Spleen (tissue), 11 donors: ENCODE results near the gene MEF2C. TPM values are rescaled to one million over a fixed set of nuclear protein-coding genes. Genes with fewer than 3 reads are reported as not detected.

Source experiments
- DNase-seq: peaks from one replicate; pipeline ENCODE4 v3.0.0-alpha.2; 2020
- H3K27ac ChIP-seq, 8 donors: fragments of 200-600 bp; sonication (generic) in 7 of 8; 1 replicate in 4 of 8; 2 replicates in 4 of 8; pipeline versions ENCODE4 v1.5.0 to v1.8.0; 2016 to 2021; ENCODE audit warnings: inconsistent platforms in 4 of 8, mild to moderate bottlenecking in 4 of 8, moderate library complexity in 1 of 8
- H3K27me3 ChIP-seq, 7 donors: fragments of 200-600 bp; sonication (generic) in 6 of 7; replicated peaks in 1 of 7; 1 replicate in 4 of 7; 2 replicates in 3 of 7; pipeline versions ENCODE4 v1.5.0 to v1.8.0; 2016 to 2021; ENCODE audit warnings: inconsistent platforms in 3 of 7, mild to moderate bottlenecking in 1 of 7
- H3K36me3 ChIP-seq, 6 donors: fragments of 200-600 bp; sonication (generic) in 5 of 6; 1 replicate in 4 of 6; 2 replicates in 2 of 6; pipeline versions ENCODE4 v1.5.0 to v1.8.0; 2016 to 2021; ENCODE audit warnings: inconsistent platforms in 2 of 6
- H3K4me1 ChIP-seq, 6 donors: fragments of 200-600 bp; sonication (generic) in 5 of 6; 1 replicate in 3 of 6; 2 replicates in 3 of 6; pipeline versions ENCODE4 v1.5.0 to v1.8.0; 2016 to 2021; ENCODE audit warnings: inconsistent platforms in 3 of 6
- H3K4me3 ChIP-seq, 8 donors: fragments of 200-600 bp; sonication (generic) in 7 of 8; 1 replicate in 4 of 8; 2 replicates in 4 of 8; pipeline versions ENCODE4 v1.5.0 to v1.8.0; 2016 to 2021; ENCODE audit warnings: inconsistent platforms in 4 of 8, mild to moderate bottlenecking in 4 of 8, moderate library complexity in 2 of 8
- H3K9me3 ChIP-seq, 8 donors: fragments of 200-600 bp; sonication (generic) in 7 of 8; 1 replicate in 4 of 8; 2 replicates in 4 of 8; pipeline versions ENCODE4 v1.5.0 to v1.8.0; 2016 to 2021; ENCODE audit warnings: inconsistent platforms in 4 of 8
- POLR2A ChIP-seq, 3 donors: fragments of 450-650 bp; IDR thresholded peaks; one replicate each; pipeline ENCODE4 v1.5.1; 2017; ENCODE audit warnings: antibody characterized with exemption in 3 of 3, mild to moderate bottlenecking in 1 of 3
- POLR2AphosphoS5 ChIP-seq, 3 donors: sonication (generic); formaldehyde crosslinking; IDR thresholded peaks; one replicate each; pipeline ENCODE4 v1.5.1; 2017; ENCODE audit warnings: antibody characterized with exemption in 3 of 3
- WGBS, 5 donors: extraction: QIAGEN DNeasy Blood & Tissue Kit in 3 of 5; methylation state at CpG; one replicate each; pipeline versions ENCODE4 v1.1.5 to v1.1.7; 2013 to 2018; 5-methylcytosine and 5-hydroxymethylcytosine counted together
- intact Hi-C: fragments of 100-400 bp; cut with DNase I; formaldehyde crosslinking; loops from one replicate; pipeline ENCODE4 v1.15.0; 2023; ENCODE audit warnings: low total_unique reads
- polyA plus RNA-seq, 3 donors: library from polyadenylated mRNA; stranded (reverse); fragments of 200-250 nt; gene quantifications; one replicate each; pipeline ENCODE4 v1.2.1, GENCODE V29; 2013
- total RNA-seq, 7 donors: library from RNA; depleted of rRNA in 3 of 7; stranded (reverse); fragments of >200 nt in 3 of 7; fragmentation: NEBNext Ultra II Directional in 4 of 7; extraction: Animal tissue kit (Norgen Biotek cat#: 25700) in 4 of 7; gene quantifications; one replicate each; pipeline versions ENCODE4 v1.1.0 to v1.2.1, GENCODE V29; 2016 to 2021
- TF ChIP-seq, protein P1 (sequence below), 11 experiments: fragments of 200-600 bp in 7 of 11; fragments of 450-650 bp in 4 of 11; sonication (generic) in 4 of 11; IDR thresholded peaks in 8 of 11; conservative IDR thresholded peaks in 3 of 11; 1 replicate in 7 of 11; 2 replicates in 4 of 11; pipeline versions ENCODE4 v1.4.0 to v1.8.0; 2016 to 2021; ENCODE audit warnings: antibody characterized with exemption in 11 of 11, inconsistent platforms in 4 of 11, mild to moderate bottlenecking in 1 of 11
- donor health status: healthy with polysubstance abuse.
- donor health status: DM: no; HTN: no; CAD: no; lungs with moderate emphysema.
- donor health status: DM: no; HTN: no; CAD: no.
- donor health status: Bipolar disorder and iron deficiency.
- donor health status: healthy.
- donor health status: DM: no; HTN: no; CAD: no.
- donor health status: DM: yes; HTN: yes; CAD: no.

Gene MEF2C
- total and polyA plus RNA-seq, 10 donors = 19.3 to 153 (median 120) TPM

DNA sequence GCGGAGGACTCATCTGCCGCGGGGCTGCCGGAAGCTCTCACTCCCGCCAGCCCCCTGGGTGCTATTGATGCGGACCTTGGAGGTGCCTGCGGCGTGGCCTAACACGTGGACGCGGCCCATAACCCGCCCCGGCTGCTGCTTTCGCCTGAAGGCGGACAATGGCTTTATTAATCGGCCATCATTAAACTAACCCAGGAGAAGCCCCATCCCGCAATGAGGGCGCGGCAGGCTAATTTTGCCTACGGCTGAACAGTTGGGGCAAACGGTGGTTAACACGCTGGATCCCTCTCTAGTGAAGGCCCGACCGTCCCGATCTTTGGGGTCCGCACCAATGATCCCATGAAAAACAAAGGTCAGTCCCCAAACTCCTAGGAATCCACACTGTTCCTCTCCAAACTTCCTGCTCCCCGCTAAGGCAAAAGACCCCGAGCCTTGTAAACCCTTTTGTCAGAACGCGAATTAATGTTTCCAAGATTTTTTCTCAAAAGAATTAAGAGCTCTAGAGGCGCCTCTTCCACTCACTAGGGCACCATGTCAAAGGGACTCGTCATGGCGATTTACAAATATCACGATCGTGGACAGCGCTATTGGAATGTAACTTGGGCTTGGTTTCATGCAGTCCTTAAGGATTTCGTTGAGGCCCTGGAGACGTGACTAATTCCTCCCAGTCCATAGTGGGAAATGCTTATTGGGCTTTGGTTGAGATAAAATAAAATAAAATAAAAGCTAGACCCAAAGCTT is 193.1 kb downstream of the MEF2C start:
- WGBS, 5 donors = 7 to 10% (median 8%) methylated on average over 21 to 38 of the region's 38 CpGs
- Histone ChIP-seq H3K4me1 (peaks cover 10 to 48% (median 42%) of the 10 kb centered on the region in 6 donors), H3K36me3 (no peaks in the 10 kb centered on the region), H3K9me3 (peaks cover 0 to 19% (median 0%) of the 10 kb centered on the region in 8 donors), H3K27me3 (peaks cover 27 to 100% (median 100%) of the 10 kb centered on the region in 7 donors), H3K27ac (no peak overlapping the region), H3K4me3 (no peak overlapping the region)
- intact Hi-C loops = loop anchor here (2.0 kb wide), 1 partner anchor 909 kb away; no protein-coding TSS in a partner anchor
- TF ChIP-seq, protein P1, sequence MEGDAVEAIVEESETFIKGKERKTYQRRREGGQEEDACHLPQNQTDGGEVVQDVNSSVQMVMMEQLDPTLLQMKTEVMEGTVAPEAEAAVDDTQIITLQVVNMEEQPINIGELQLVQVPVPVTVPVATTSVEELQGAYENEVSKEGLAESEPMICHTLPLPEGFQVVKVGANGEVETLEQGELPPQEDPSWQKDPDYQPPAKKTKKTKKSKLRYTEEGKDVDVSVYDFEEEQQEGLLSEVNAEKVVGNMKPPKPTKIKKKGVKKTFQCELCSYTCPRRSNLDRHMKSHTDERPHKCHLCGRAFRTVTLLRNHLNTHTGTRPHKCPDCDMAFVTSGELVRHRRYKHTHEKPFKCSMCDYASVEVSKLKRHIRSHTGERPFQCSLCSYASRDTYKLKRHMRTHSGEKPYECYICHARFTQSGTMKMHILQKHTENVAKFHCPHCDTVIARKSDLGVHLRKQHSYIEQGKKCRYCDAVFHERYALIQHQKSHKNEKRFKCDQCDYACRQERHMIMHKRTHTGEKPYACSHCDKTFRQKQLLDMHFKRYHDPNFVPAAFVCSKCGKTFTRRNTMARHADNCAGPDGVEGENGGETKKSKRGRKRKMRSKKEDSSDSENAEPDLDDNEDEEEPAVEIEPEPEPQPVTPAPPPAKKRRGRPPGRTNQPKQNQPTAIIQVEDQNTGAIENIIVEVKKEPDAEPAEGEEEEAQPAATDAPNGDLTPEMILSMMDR (IDR thresholded peaks at IDR 0.05 in 8 of 11, conservative IDR thresholded peaks at IDR 0.05 in 3 of 11) = no peak
- TF ChIP-seq POLR2AphosphoS5 (IDR thresholded peaks at IDR 0.05) (no peak), POLR2A (IDR thresholded peaks at IDR 0.05) (no peak)
- no peak for DNase-seq

DNA sequence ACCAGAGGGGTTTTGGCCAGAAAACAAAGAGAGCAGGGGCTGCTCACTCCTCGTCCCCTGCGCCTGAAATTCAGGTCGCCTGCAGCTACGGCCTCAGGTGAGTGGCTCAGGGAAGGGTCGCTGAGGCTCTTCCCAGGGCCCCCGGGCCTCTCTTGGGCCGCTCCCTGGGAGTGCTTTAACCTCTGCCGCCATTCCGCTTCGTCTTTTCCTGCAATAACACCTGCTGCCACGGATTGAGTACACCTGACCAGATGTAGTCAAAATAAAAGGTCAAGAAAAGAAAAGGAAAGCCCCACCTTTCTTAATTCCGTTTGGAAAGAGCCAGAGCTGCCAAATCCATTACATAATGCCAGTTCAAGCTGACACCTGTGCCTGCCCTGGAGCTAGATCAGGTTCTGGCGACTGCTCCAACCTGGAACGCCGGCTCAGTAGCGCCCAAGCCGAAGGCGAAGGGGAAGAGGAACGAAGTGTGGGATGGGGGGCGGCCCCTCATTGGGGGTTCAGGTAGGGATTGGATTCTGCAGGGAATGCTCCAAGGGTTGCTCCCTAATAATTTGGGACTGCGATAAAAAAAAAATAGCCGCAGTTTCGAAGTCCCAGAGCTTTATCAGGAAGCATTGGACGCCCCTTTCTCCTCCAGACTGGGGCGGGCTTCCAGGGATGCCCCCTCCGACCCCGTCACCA is 193.9 kb downstream of the MEF2C start:
- Histone ChIP-seq H3K4me3 (no peak overlapping the region), H3K27ac (no peak overlapping the region), H3K27me3 (peaks cover 27 to 100% (median 100%) of the 10 kb centered on the region in 7 donors), H3K4me1 (peaks cover 10 to 51% (median 43%) of the 10 kb centered on the region in 6 donors), H3K36me3 (no peaks in the 10 kb centered on the region), H3K9me3 (peaks cover 0 to 22% (median 0%) of the 10 kb centered on the region in 8 donors)
- 7 to 9% (median 8%) methylated on average over 27 of the region's 27 CpGs for WGBS, 5 donors
- TF ChIP-seq POLR2A (IDR thresholded peaks at IDR 0.05) = no peak
- TF ChIP-seq, protein P1 (IDR thresholded peaks at IDR 0.05 in 8 of 11, conservative IDR thresholded peaks at IDR 0.05 in 3 of 11) = no peak
- no peak for TF ChIP-seq POLR2AphosphoS5 (IDR thresholded peaks at IDR 0.05)
- intact Hi-C loops = no loop called here
- DNase-seq = no peak

GRCh38 chr5:88688156-88688983 is 194.6 kb downstream of the MEF2C start:
- 10 to 12% (median 12%) methylated on average over 13 of the region's 13 CpGs for WGBS, 5 donors
- peaks cover 0 to 22% (median 0%) of the 10 kb centered on the region in 8 donors for H3K9me3 ChIP-seq
- no peak overlapping the region for H3K27ac ChIP-seq
- intact Hi-C loops = no loop called here
- no peak overlapping the region for H3K4me3 ChIP-seq
- TF ChIP-seq POLR2A (IDR thresholded peaks at IDR 0.05) (no peak), POLR2AphosphoS5 (IDR thresholded peaks at IDR 0.05) (no peak)
- TF ChIP-seq, protein P1 (IDR thresholded peaks at IDR 0.05 in 8 of 11, conservative IDR thresholded peaks at IDR 0.05 in 3 of 11) = no peak
- DNase-seq = no peak
- peaks cover 27 to 100% (median 100%) of the 10 kb centered on the region in 7 donors for H3K27me3 ChIP-seq
- no peaks in the 10 kb centered on the region for H3K36me3 ChIP-seq
- H3K4me1 ChIP-seq = peaks cover 10 to 59% (median 43%) of the 10 kb centered on the region in 6 donors
